ENCODE results near the gene FAM107B.
A peak's percentile ranks its signal among the peaks of the same experiment; 100 is the strongest.

FAM107B gene

DNA sequence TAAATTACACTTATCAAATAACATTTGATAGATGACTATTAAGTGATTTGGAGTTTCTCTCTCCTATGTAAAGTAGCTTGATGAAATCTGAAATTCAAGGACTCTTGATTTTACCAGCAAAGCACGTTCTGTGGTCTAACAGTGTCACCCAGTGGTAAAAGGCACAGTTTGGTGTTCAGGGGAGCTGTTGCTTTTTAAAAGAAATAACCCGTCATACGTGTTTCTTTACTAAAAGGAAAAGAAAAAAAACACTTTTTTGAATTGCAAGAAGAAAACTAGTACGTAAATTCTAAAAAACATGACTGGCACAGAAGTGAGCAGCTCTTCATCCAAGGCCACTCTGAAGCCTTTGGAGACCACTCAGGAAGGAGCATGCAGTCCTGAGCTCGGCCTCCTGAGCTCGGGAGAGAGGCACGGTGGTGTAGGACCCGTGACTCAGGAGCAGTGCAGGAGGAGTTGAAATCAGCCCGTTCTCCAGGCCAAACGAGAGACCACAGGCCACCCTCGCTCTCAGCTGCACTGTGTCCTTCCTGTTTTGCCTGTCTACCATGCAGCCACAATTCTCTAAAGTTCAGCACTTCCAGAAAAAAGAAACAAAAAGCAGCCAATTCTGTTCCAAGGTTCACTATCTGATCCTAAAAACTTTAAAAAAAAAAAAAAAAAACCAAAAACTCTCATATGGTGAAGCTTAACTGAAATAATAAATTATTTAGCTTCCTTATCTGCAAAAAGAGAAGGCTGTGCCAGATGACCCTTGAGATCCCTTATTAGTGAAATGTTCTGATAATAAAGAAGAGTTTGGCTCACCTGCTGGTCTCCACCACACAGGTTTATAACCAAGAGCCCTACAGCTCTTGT, 231.4 kb downstream of the FAM107B start:
- H3K36me3 Mint-ChIP-seq = peaks cover 54% of the 10 kb centered on the region
- peak overlapping the region; percentile 36 for H3K4me3 Mint-ChIP-seq
- CTCF ChIA-PET = interaction anchor here (0.6 to 4.6 kb wide), 17 partner anchors 10 to 346 kb away, joined by 3 to 21 read pairs (median 4); partner anchors contain the start of genes CDNF, HSPA14 and MSANTD7
- peak; percentile 59 for DNase-seq
- no peaks in the 10 kb centered on the region for H3K9me3 Mint-ChIP-seq
- no peaks in the 10 kb centered on the region for H3K27me3 Mint-ChIP-seq
- H3K27ac Mint-ChIP-seq = peak overlapping the region; percentile 90
- peaks cover 80% of the 10 kb centered on the region for H3K4me1 Mint-ChIP-seq

DNA sequence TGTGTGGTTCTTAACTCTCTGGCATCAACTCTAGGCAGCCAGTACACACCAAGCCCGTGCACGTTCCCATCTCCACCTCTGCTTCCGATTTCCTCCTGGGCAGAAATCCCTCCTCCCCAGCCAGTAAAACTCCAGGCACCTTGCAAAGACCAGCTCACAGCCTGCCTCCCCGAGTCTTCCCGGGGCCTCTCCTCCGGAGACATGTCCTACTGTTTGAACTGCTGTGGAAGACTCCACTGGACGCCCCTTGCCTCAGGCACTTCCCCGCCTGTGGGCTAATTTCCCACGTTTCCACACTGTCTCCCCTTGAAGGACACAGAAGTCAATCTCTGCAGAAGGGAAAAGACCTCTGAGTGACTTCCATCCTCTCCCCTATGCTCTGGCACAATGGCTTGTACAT, 233.3 kb downstream of the FAM107B start:
- H3K4me1 Mint-ChIP-seq = peaks cover 75% of the 10 kb centered on the region
- CTCF ChIA-PET = interaction anchor here (0.7 to 4.6 kb wide), 3 partner anchors 12 to 42 kb away, joined by 4 to 21 read pairs (median 18); no protein-coding TSS in a partner anchor
- H3K27me3 Mint-ChIP-seq = no peaks in the 10 kb centered on the region
- no peaks in the 10 kb centered on the region for H3K9me3 Mint-ChIP-seq
- DNase-seq = no peak
- H3K36me3 Mint-ChIP-seq = peaks cover 47% of the 10 kb centered on the region
- no peak overlapping the region for H3K4me3 Mint-ChIP-seq
- peak overlapping the region; percentile 57 for H3K27ac Mint-ChIP-seq

DNA sequence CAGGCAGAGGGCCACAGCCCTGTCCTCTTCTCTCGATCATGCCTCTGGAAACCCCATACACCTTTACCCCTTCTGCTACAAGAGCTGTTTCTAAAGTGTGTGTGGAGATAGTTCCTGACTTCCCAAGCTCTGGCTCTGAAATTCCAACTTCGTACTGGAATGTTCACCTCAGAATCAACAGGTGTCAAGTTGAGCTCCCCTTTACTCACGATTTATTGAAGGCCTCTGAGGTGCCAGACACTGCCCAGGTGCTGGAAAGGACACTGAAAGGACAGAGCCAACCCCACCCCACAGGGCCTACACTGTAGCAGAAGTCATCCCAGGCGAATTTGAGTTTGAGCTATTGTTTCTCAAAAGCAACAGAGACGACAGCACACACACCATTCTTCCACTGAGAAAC, 234.1 kb downstream of the FAM107B start:
- peak overlapping the region; percentile 57 for H3K27ac Mint-ChIP-seq
- no peak overlapping the region for H3K4me3 Mint-ChIP-seq
- peaks cover 43% of the 10 kb centered on the region for H3K36me3 Mint-ChIP-seq
- DNase-seq = no peak
- no peaks in the 10 kb centered on the region for H3K27me3 Mint-ChIP-seq
- CTCF ChIA-PET = interaction anchor here (0.7 kb wide), 2 partner anchors 38 to 282 kb away, joined by 3 read pairs; no protein-coding TSS in a partner anchor
- no peaks in the 10 kb centered on the region for H3K9me3 Mint-ChIP-seq
- H3K4me1 Mint-ChIP-seq = peaks cover 71% of the 10 kb centered on the region

DNA sequence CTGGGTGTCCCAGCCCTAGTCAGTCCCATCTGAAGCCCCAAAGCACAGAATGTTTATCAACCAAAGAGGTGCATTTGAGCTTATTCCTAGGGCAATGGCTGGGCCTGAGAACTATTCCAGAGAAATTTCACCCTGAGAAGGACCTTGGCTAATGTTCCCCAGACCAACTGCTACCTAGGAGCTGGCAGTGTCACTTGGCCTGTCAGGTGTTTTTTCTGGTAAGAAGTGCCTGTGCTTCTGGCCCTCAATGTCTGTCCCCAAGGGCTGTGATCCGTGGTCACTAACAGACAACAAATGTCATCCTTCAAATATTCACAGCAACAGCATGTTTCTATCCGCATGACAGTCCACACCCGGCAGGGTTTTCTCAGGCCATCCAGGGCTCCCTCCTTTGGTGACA, 234.6 kb downstream of the FAM107B start:
- Mint-ChIP-seq H3K4me1 (peaks cover 72% of the 10 kb centered on the region), H3K4me3 (no peak overlapping the region), H3K36me3 (peaks cover 45% of the 10 kb centered on the region), H3K27me3 (no peaks in the 10 kb centered on the region), H3K27ac (peak overlapping the region; percentile 60), H3K9me3 (no peaks in the 10 kb centered on the region)
- no peak for DNase-seq
- CTCF ChIA-PET = interaction anchor here (0.7 kb wide), 2 partner anchors 38 to 283 kb away, joined by 3 read pairs; no protein-coding TSS in a partner anchor

DNA sequence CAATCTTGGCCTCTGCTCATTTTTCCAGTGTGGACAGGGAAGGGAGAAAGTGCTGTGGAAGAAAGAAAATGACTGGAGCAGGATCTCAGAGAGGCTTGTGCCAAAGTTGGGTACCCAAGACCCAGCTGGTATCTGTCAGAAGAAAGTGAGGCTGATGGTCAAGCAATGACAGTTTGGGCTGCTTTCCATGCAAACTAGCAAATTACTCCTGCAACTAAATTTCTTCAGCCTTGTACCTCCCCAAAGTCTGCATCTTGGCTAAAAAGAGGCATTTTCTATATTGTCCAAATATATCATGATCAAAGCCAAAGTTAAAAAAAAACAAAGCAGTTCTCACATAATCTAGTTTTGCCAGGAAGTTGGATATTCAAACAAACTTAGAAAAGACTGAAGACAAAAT, 235.5 kb downstream of the FAM107B start:
- H3K27ac Mint-ChIP-seq = peak overlapping the region; percentile 60
- peaks cover 47% of the 10 kb centered on the region for H3K36me3 Mint-ChIP-seq
- peaks cover 70% of the 10 kb centered on the region for H3K4me1 Mint-ChIP-seq
- H3K9me3 Mint-ChIP-seq = no peaks in the 10 kb centered on the region
- CTCF ChIA-PET = interaction anchor here (1.4 to 4.6 kb wide), 3 partner anchors 9 to 285 kb away, joined by 3 to 47 read pairs (median 32); no protein-coding TSS in a partner anchor
- no peak for DNase-seq
- no peaks in the 10 kb centered on the region for H3K27me3 Mint-ChIP-seq
- no peak overlapping the region for H3K4me3 Mint-ChIP-seq

DNA sequence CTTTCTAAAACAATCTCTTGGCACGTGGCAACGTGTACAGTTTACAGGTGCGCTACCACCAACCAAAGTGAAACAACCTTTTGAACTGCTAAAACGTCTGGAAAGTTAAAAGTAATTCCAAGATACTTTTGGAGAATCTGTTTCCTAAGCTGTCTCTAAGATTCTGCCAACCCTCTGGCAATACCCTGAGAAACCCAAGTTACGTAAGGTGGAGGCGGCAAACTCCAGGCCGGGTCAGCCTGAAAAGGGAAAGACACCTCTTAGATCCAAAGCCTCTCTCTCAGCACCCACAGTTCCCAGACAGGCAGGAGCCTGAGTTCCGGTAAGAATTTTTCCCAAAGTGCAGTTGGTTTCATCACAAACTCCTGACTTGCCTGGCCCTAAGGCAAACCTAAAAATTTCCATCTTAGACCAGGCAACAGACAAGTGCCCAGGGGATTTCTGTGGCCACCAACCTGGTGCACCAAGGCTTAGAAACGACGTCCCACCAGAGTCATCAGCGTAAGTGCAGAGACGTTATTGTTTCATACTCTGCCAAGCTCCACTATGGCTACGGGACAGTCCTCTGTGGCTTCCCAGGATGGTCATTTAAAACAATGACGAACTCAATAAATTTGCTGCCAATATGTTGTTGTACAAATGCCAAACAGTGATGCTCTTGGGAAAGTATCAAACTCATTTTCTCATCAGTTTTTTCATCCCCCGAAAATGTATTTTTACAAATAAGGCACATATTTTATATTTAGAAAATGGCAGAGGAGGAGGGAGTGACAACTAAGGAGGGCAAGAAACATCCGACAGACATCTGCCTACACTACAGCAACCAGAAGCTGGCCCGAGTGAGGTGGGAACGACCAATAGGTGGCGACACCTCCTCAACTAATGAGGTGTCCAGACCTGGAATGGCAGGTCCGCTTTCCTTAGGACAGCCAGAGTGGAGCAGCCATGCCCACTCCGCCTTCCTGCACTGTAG, 238.2 kb downstream of the FAM107B start:
- peak; percentile 61 for DNase-seq
- Mint-ChIP-seq H3K4me1 (peaks cover 73% of the 10 kb centered on the region), H3K27ac (no peak overlapping the region), H3K36me3 (peaks cover 52% of the 10 kb centered on the region), H3K4me3 (no peak overlapping the region), H3K27me3 (no peaks in the 10 kb centered on the region), H3K9me3 (no peaks in the 10 kb centered on the region)
- CTCF ChIA-PET = interaction anchor here (0.8 to 4.6 kb wide), 22 partner anchors 8 to 334 kb away, joined by 3 to 47 read pairs (median 4); no protein-coding TSS in a partner anchor

DNA sequence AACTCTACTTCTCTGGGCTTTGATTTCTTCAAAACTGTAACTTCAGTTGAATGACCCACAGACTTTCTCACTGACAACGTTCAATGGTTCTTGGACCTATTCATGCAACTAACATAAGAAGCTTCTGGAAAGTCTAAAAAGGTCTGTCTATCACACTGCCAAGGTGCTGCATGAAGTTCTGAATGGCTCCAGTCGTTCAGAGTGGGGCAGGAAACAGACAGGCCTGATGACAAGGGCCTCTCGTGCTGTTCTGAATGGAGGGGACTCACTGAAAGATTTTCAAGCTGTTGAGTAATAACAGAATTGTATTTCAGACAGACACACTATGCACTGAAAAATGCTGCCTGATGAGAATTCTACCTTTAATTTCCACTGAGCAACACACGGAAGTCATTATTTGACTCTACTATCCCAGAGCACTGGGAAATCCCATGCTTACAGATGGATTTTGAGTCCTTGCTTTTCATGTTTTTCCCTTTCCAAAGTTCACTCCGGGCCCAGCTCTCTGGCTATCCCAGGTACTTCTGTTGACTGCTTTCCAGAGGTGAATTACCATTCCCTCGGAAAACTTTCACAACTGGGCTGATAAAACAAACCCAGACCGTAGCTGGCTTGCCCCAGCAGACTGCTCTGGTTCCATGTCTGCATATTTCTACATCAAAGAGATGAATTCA, 239.1 kb downstream of the FAM107B start:
- H3K36me3 Mint-ChIP-seq = peaks cover 46% of the 10 kb centered on the region
- DNase-seq = no peak
- no peaks in the 10 kb centered on the region for H3K27me3 Mint-ChIP-seq
- H3K4me3 Mint-ChIP-seq = no peak overlapping the region
- peaks cover 71% of the 10 kb centered on the region for H3K4me1 Mint-ChIP-seq
- H3K9me3 Mint-ChIP-seq = no peaks in the 10 kb centered on the region
- CTCF ChIA-PET = interaction anchor here (0.7 to 4.6 kb wide), 3 partner anchors 13 to 288 kb away, joined by 3 to 47 read pairs (median 4); no protein-coding TSS in a partner anchor
- no peak overlapping the region for H3K27ac Mint-ChIP-seq

DNA sequence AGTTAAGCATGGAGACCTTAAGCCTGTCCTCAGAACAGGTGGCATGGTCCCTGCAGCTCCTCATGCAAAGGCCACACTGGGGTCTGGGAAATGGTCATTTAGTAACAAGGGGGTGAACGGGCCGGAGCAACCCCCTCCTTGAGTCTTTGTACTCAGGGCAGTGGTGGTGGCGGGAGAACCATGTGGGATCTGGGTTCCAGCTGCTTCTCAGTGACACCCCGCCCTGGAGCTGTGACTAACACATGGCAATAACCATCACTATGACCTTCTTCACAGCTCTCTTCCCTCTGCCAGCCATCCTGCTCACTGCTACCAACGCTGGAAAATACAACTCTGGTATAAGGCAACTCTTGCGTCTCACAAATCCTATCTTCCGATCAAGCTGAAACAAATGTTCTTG, 240.5 kb downstream of the FAM107B start:
- Mint-ChIP-seq H3K27me3 (no peaks in the 10 kb centered on the region), H3K9me3 (no peaks in the 10 kb centered on the region), H3K4me3 (no peak overlapping the region), H3K36me3 (peaks cover 50% of the 10 kb centered on the region), H3K27ac (no peak overlapping the region), H3K4me1 (peaks cover 72% of the 10 kb centered on the region)
- no peak for DNase-seq
- CTCF ChIA-PET = interaction anchor here (1.7 kb wide), 1 partner anchor 289 kb away, joined by 4 read pairs; no protein-coding TSS in a partner anchor

DNA sequence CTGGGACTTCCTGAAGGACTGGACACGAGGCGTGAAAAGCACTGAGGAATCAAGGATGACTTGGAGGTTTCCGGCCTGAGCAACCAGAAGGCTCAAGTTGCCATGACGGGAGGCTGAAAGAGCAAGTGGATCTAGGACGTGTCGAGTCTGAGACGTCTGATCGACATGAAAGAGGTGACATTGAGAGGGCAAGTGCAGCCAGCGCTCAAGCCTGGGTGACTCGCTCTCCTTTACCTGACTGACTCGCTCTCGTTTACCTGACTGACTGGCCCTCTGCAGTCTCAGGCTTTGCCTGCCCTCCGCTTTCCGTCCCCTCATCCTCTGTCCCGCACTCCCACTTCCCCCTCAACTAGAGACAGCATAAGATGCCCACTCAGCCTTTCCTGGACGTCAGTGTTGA, 241.4 kb downstream of the FAM107B start:
- Mint-ChIP-seq H3K27me3 (no peaks in the 10 kb centered on the region), H3K4me3 (no peak overlapping the region), H3K4me1 (peaks cover 77% of the 10 kb centered on the region), H3K9me3 (no peaks in the 10 kb centered on the region), H3K27ac (no peak overlapping the region), H3K36me3 (peaks cover 53% of the 10 kb centered on the region)
- DNase-seq = no peak
- CTCF ChIA-PET = no interaction called here

DNA sequence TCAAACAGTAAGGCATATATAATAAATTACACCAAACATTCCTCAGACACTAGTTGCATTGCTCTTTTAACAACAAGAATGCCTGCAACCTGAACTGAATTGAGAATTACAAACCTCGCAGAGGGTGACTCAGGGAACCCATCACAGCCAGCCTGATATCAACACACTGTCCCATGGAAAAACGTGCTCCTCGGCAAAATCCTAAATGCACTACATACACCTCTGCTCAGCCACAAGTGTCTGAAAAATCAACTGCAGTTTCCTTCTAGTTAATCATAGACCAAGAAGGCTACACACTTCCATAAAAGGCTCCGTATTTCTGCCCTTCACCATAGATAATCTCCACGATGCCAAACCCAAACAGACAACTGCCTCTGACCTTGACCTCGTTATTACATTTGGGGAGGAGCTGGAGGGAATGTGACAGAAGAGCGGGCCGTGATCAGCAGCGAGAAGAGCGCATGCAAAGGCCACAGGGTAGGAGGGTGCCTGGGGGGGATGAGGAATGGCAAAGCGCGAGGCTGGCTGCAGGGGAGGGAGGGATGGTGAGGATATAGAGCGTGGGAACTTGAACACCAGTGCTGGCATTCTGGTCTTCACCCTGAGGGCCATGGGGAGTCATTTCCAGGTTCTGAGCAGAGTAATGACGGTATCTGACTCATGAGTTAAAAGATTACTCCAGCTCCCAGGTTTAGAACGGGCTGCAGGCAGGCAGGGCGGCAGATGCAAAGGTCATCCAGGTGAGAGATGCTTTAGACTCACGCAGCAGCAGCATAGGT, 242.0 kb downstream of the FAM107B start:
- no peak for DNase-seq
- Mint-ChIP-seq H3K27me3 (no peaks in the 10 kb centered on the region), H3K4me3 (no peak overlapping the region), H3K9me3 (no peaks in the 10 kb centered on the region), H3K4me1 (peaks cover 83% of the 10 kb centered on the region), H3K36me3 (peaks cover 53% of the 10 kb centered on the region), H3K27ac (peak overlapping the region; percentile 7)
- CTCF ChIA-PET = no interaction called here

DNA sequence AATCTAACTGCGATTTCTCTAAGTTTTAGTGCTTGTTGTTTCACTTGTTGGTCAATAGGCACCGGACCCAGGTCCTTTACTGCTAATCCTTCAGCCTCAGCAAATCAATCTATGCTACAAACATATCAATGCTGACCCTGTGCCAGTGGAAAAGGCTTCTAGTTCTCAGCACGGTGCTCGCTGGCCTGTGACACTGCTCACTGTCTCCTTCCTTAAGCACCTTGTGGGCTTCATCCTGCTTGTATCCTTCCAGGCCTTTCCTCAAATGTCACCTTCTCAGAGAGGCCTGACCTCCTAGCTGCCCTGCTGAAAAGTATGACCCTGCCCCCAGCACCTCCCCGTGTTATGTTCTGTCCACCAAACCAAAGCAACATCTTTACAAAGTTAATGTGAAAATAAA, 242.7 kb downstream of the FAM107B start:
- Mint-ChIP-seq H3K4me1 (peaks cover 86% of the 10 kb centered on the region), H3K27ac (peak overlapping the region; percentile 53), H3K36me3 (peaks cover 58% of the 10 kb centered on the region), H3K9me3 (no peaks in the 10 kb centered on the region), H3K27me3 (no peaks in the 10 kb centered on the region), H3K4me3 (no peak overlapping the region)
- DNase-seq = no peak
- CTCF ChIA-PET = no interaction called here

DNA sequence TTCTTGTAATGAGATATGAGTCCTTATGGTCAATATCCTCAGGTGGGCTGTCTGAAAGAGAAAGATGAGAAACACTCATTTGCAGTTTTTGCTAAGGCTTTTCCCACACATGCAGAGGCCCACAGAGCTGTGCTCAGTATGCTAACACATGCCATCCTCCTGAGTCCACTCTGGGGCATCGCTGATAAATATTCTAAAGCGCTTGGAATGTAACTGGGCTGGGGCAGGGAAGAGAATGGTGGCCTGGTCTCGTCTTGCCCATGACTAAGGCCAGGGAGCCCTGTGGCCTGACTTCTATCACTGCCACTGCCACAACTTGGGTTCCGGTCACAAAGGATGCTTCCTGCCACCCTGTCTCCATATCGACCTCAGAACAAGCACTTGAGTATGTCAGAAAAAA, 244.2 kb downstream of the FAM107B start:
- Mint-ChIP-seq H3K36me3 (peaks cover 63% of the 10 kb centered on the region), H3K9me3 (no peaks in the 10 kb centered on the region), H3K27me3 (no peaks in the 10 kb centered on the region), H3K27ac (no peak overlapping the region), H3K4me3 (no peak overlapping the region), H3K4me1 (peaks cover 87% of the 10 kb centered on the region)
- CTCF ChIA-PET = no interaction called here
- no peak for DNase-seq

DNA sequence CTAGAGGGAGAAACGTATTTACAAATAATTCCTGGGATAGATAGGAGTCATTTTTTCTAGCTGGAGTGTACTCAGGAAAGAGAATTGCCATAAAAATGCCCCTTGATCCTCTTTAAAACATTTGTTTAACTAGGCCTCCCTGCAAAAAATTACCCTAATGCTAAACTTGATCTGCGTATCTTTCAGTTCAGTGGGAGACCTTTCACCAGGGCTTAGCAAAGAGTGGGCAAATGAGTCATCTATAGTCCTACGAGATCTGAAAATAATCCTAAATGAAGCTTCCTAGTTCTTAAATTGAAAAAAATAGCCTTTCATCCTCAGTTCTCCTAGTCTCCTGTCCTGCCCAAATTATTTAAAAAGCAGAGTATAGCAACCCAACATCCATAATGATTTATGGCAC, 245.3 kb downstream of the FAM107B start:
- no peak overlapping the region for H3K27ac Mint-ChIP-seq
- H3K9me3 Mint-ChIP-seq = no peaks in the 10 kb centered on the region
- no peaks in the 10 kb centered on the region for H3K27me3 Mint-ChIP-seq
- no peak for DNase-seq
- H3K36me3 Mint-ChIP-seq = peaks cover 58% of the 10 kb centered on the region
- peaks cover 84% of the 10 kb centered on the region for H3K4me1 Mint-ChIP-seq
- H3K4me3 Mint-ChIP-seq = no peak overlapping the region
- CTCF ChIA-PET = interaction anchor here (0.9 to 1.6 kb wide), 5 partner anchors 8 to 55 kb away, joined by 3 to 9 read pairs (median 5); no protein-coding TSS in a partner anchor
